BE2C (cell line): Measurements from ENCODE around the gene TTN.

Source experiments
- DNase-seq: peaks from one replicate; pipeline ENCODE4 v3.0.0-alpha.2; 2020
- H3K27me3 ChIP-seq: fragments of 250-450 bp; sonication (Bioruptor Pico); 2 replicates; pipeline ENCODE4 v1.5.1; 2020; ENCODE audit warnings: mild to moderate bottlenecking
- H3K36me3 ChIP-seq: fragments of 250-450 bp; sonication (Bioruptor Pico); 2 replicates; pipeline ENCODE4 v1.5.1; 2020; ENCODE audit warnings: mild to moderate bottlenecking
- H3K4me1 ChIP-seq: fragments of 250-450 bp; sonication (Bioruptor Pico); 2 replicates; pipeline ENCODE4 v1.5.1; 2020
- H3K4me3 ChIP-seq: 2 replicates; pipeline ENCODE4 v1.5.1; 2011; ENCODE audit warnings: low read depth, low read length
- H3K9me3 ChIP-seq: fragments of 250-450 bp; sonication (Bioruptor Pico); 2 replicates; pipeline ENCODE4 v1.5.1; 2020
- TF ChIP-seq, protein P1 (sequence below): IDR thresholded peaks from 2 replicates; pipeline ENCODE4 v1.5.1; 2012; ENCODE audit warnings: mild to moderate bottlenecking, low read depth, low read length

The TTN gene

DNA sequence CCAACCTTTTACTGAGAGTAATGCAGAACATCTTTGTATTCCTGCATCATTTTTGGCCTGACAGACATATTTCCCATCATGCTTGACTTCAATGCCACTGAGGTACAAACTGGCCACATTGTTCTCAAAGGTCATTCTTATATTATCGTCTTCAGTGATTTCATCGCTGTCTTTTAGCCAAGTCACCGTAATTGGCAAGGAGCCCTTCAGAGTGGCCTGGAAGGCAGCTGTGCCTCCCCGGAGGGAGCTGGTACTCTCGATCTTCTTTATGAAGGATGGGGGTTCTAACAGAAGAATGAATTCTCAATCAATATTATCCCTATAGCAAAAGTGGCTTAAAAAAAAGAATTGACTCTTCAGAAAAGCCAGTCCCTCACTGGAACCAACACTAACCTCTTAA lies 75.9 kb downstream of the TTN start:
- H3K9me3 ChIP-seq: no peaks in the 10 kb centered on the region
- TF ChIP-seq, protein P1, sequence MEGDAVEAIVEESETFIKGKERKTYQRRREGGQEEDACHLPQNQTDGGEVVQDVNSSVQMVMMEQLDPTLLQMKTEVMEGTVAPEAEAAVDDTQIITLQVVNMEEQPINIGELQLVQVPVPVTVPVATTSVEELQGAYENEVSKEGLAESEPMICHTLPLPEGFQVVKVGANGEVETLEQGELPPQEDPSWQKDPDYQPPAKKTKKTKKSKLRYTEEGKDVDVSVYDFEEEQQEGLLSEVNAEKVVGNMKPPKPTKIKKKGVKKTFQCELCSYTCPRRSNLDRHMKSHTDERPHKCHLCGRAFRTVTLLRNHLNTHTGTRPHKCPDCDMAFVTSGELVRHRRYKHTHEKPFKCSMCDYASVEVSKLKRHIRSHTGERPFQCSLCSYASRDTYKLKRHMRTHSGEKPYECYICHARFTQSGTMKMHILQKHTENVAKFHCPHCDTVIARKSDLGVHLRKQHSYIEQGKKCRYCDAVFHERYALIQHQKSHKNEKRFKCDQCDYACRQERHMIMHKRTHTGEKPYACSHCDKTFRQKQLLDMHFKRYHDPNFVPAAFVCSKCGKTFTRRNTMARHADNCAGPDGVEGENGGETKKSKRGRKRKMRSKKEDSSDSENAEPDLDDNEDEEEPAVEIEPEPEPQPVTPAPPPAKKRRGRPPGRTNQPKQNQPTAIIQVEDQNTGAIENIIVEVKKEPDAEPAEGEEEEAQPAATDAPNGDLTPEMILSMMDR: no peak
- H3K36me3 ChIP-seq: no peaks in the 10 kb centered on the region
- no peak for DNase-seq
- no peaks in the 10 kb centered on the region for H3K27me3 ChIP-seq
- H3K4me3 ChIP-seq: no peak overlapping the region
- H3K4me1 ChIP-seq: no peaks in the 10 kb centered on the region

DNA sequence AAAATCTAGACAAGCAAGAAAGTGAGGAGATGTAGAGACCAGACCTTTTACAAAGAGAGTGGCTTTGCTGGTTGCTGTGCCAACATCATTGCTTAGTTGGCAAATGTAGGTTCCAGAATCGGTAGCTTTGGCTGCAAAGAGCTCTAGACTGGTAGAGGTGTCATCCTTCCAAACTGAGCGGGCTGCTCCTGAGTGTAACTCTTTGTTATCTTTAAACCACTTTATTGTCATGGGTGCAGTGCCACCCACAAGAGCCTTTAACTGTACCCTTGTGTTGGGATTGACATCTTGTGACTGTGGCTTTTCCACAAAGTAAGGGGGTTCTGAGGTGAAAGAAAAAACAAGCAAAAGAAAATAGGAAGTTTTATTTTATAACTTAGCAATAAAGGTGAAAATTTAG lies 77.2 kb downstream of the TTN start:
- no peak overlapping the region for H3K4me3 ChIP-seq
- no peaks in the 10 kb centered on the region for H3K27me3 ChIP-seq
- H3K9me3 ChIP-seq: no peaks in the 10 kb centered on the region
- no peaks in the 10 kb centered on the region for H3K4me1 ChIP-seq
- no peak for DNase-seq
- TF ChIP-seq, protein P1: no peak
- no peaks in the 10 kb centered on the region for H3K36me3 ChIP-seq

DNA sequence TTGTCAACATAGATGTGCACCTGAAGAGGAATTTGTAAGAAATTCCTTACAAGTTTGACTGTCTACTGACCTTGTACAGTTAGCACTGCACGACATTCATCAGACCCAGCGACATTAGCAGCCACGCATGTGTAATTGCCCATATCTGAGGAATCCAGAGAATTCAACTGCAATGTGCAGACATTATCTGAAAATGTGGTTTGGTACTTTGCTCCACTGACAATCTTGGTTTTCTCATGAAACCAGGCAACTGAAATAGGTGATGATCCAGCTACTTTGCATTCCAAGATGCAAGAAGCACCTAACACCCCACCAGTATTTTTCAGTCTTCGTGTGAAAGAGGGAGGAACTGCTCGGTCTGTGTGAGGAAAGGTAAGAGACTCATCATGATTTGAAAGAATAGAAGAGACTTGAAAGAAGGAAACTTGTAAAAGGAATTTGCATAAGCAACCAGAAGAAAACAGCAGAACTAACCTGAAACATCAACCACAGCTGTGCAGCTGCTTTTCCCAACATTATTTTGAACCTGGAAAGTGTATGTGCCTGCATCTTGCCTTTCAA lies 83.4 kb downstream of the TTN start:
- no peak for DNase-seq
- Histone ChIP-seq H3K4me3 (no peak overlapping the region), H3K27me3 (peaks cover 3% of the 10 kb centered on the region; the same call in 1 of the 2 replicates), H3K36me3 (no peaks in the 10 kb centered on the region), H3K4me1 (no peaks in the 10 kb centered on the region), H3K9me3 (no peaks in the 10 kb centered on the region)
- TF ChIP-seq, protein P1: no peak

DNA sequence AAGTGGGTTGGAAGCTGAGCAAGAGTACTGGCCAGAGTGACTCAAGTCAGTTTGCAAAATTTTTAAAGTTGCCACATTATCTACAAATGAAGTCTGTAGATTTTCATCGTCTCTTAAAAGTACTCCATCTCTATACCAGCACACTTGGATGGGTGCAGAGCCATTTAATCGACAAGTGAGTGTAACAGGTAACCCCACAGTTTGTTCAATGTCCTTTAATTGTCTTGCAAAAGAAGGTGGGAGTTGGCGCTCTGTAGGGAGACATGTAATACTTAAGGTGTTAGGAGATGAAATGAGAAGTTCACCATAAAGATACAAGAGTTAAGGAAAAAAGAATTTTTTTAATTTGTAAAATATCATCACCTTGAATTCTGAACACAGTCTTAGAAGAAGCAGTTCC lies 84.9 kb downstream of the TTN start:
- Histone ChIP-seq H3K4me1 (no peaks in the 10 kb centered on the region), H3K36me3 (no peaks in the 10 kb centered on the region), H3K4me3 (no peak overlapping the region), H3K27me3 (peaks cover 3% of the 10 kb centered on the region; the same call in 1 of the 2 replicates), H3K9me3 (no peaks in the 10 kb centered on the region)
- no peak for DNase-seq
- TF ChIP-seq, protein P1: no peak

DNA sequence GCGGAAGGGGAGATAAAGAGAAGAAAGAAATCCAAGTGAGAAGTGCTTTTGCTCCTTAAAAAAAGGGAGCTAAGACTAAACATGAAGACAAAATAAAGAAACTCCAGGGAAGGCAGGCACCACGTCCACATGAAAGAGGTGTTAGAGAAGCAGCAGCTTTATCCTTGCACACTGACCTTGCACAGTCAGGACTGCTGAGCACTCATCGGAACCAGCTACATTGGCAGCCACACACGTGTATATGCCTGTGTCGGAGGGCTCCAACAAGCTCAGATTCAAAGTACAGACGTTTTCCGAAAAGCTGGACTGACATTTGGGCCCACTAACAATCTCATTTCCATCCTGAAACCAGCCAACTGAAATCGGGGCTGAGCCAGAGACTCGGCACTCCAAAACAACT lies 88.2 kb downstream of the TTN start:
- no peaks in the 10 kb centered on the region for H3K36me3 ChIP-seq
- no peak overlapping the region for H3K4me3 ChIP-seq
- TF ChIP-seq, protein P1: no peak
- peaks cover 3% of the 10 kb centered on the region; the same call in 1 of the 2 replicates for H3K27me3 ChIP-seq
- no peaks in the 10 kb centered on the region for H3K9me3 ChIP-seq
- no peak for DNase-seq
- no peaks in the 10 kb centered on the region for H3K4me1 ChIP-seq

DNA sequence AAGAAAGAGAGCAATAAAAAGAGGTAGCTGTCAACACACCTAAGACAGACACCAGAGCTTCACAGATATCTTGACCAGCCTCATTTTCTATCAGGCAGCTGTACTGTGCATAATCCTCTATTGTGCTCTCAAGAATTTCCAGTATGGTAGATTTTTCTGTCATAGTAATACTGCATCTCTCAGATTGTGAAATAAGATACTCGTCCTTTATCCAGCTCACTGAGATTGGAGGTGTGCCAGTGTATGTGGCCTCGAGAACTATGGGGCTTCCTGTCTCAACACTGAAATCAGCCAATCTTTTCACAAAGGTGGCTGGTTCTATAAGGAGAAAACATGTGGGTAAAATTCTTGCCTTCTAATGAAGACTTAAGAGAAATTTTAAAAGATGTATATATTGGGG lies 88.9 kb downstream of the TTN start:
- Histone ChIP-seq H3K36me3 (no peaks in the 10 kb centered on the region), H3K9me3 (no peaks in the 10 kb centered on the region), H3K4me1 (no peaks in the 10 kb centered on the region), H3K4me3 (no peak overlapping the region), H3K27me3 (peaks cover 3% of the 10 kb centered on the region; the same call in 1 of the 2 replicates)
- DNase-seq: no peak
- TF ChIP-seq, protein P1: no peak
